ENCODE measurements around the gene EIF4EBP2. TPM values are rescaled to one million over a fixed set of nuclear protein-coding genes. Genes with fewer than 3 reads are reported as not detected.

EIF4EBP2 gene
- total and polyA plus RNA-seq, 2 experiments from 2014 or later = 42.0 to 131 TPM

- H3F3A ChIP-seq (replicated peaks; ENCODE audit: low read depth) = peaks cover 7% of the 10 kb centered on the region; the same call in 1 of the 2 replicates
- Mint-ChIP-seq H3K4me1 (peaks cover 18% of the 10 kb centered on the region), H3K4me3 (no peak overlapping the region; the same call in 2 of the 3 replicates), H3K27ac (no peak overlapping the region), H3K9me3 (no peaks in the 10 kb centered on the region), H3K36me3 (ENCODE audit: low read depth) (no peaks in the 10 kb centered on the region), H3K27me3 (ENCODE audit: insufficient read depth, low read depth, poor library complexity) (peaks cover 27% of the 10 kb centered on the region)
- no peak for ATAC-seq
- H3K4me2 ChIP-seq = no peak overlapping the region
- H3K27me3 ChIP-seq (ENCODE audit: insufficient read depth) = 0 out of 2 replicates have a peak, but pooled peaks cover 3% of the 10 kb centered on the region
- no peak overlapping the region for H3K27ac ChIP-seq (ENCODE audit: low read depth)
- H3K9me2 ChIP-seq (ENCODE audit: insufficient read depth) = no peaks in the 10 kb centered on the region
- H3K79me2 ChIP-seq (replicated peaks; ENCODE audit: insufficient read depth) = peaks cover 9% of the 10 kb centered on the region
- peaks cover 16% of the 10 kb centered on the region for H3K4me1 ChIP-seq (ENCODE audit: insufficient read depth)
- no peaks in the 10 kb centered on the region for H3K36me3 ChIP-seq (ENCODE audit: insufficient read depth)
- no peak overlapping the region for H2AFZ ChIP-seq
- H4K20me1 ChIP-seq (replicated peaks; ENCODE audit: insufficient read depth) = no peaks in the 10 kb centered on the region; the same call in 1 of the 2 replicates
- no peak overlapping the region for H3K4me3 ChIP-seq
- DNase-seq (ENCODE audit: low spot score) = no peak
- no peak for TF ChIP-seq ZNF331 (CRISPR knock-in tag; IDR thresholded peaks at IDR 0.05; ENCODE audit: low read depth)
Measured at GRCh38 chr10:70474780-70475179, 70.8 kb downstream of the EIF4EBP2 start.

DNA sequence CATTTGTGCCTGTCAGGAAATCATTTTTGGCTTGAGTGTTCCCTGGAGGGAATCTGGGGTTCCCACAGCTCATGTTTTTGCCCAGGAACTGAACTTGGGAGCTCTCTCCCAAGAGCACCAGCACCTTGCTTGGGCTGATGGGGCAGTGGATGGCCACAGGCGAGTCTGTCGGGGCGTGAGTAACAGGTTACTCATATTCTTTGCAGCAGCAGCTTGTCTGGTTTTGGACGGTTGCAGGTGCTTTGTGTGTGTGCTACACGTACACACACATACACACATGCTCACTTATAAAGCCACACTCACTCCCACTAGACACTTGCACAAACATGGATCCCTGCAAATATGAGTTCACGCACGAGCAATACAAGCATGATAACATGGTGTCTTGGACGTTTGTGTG is 71.7 kb downstream of the EIF4EBP2 start:
- no peak overlapping the region for H3K4me3 ChIP-seq
- no peaks in the 10 kb centered on the region for H3K36me3 Mint-ChIP-seq (ENCODE audit: low read depth)
- H3K27ac Mint-ChIP-seq = no peak overlapping the region
- no peak for DNase-seq (ENCODE audit: low spot score)
- no peaks in the 10 kb centered on the region for H3K9me3 Mint-ChIP-seq
- H3K27me3 Mint-ChIP-seq (ENCODE audit: insufficient read depth, low read depth, poor library complexity) = peaks cover 26% of the 10 kb centered on the region
- H3K4me2 ChIP-seq = no peak overlapping the region
- no peak overlapping the region for H2AFZ ChIP-seq
- no peak overlapping the region for H3K27ac ChIP-seq (ENCODE audit: low read depth)
- H3K27me3 ChIP-seq (ENCODE audit: insufficient read depth) = 0 out of 2 replicates have a peak, but pooled peaks cover 3% of the 10 kb centered on the region
- H3K36me3 ChIP-seq (ENCODE audit: insufficient read depth) = no peaks in the 10 kb centered on the region
- no peak overlapping the region for H3K4me3 Mint-ChIP-seq
- H4K20me1 ChIP-seq (replicated peaks; ENCODE audit: insufficient read depth) = no peaks in the 10 kb centered on the region; the same call in 1 of the 2 replicates
- H3F3A ChIP-seq (replicated peaks; ENCODE audit: low read depth) = peaks cover 10% of the 10 kb centered on the region; the same call in 1 of the 2 replicates
- H3K4me1 Mint-ChIP-seq = peaks cover 24% of the 10 kb centered on the region
- peaks cover 17% of the 10 kb centered on the region for H3K79me2 ChIP-seq (replicated peaks; ENCODE audit: insufficient read depth)
- H3K4me1 ChIP-seq (ENCODE audit: insufficient read depth) = peaks cover 25% of the 10 kb centered on the region
- no peak for ATAC-seq
- H3K9me2 ChIP-seq (ENCODE audit: insufficient read depth) = no peaks in the 10 kb centered on the region
- TF ChIP-seq CREB1 (CRISPR knock-in tag; IDR thresholded peaks at IDR 0.05; ENCODE audit: low read depth) (no peak), EZH2phosphoT487 (IDR thresholded peaks at IDR 0.05; ENCODE audit: unreplicated experiment) (no peak), ZNF331 (CRISPR knock-in tag; IDR thresholded peaks at IDR 0.05; ENCODE audit: low read depth) (no peak), POLR2AphosphoS5 (IDR thresholded peaks at IDR 0.05; ENCODE audit: low read depth) (no peak), JUNB (IDR thresholded peaks at IDR 0.05; ENCODE audit: unreplicated experiment) (no peak), STAT1 (IDR thresholded peaks at IDR 0.05; ENCODE audit: unreplicated experiment) (no peak), NANOG (IDR thresholded peaks at IDR 0.05; ENCODE audit: borderline replicate concordance) (no peak)
- TF ChIP-seq, protein P1, sequence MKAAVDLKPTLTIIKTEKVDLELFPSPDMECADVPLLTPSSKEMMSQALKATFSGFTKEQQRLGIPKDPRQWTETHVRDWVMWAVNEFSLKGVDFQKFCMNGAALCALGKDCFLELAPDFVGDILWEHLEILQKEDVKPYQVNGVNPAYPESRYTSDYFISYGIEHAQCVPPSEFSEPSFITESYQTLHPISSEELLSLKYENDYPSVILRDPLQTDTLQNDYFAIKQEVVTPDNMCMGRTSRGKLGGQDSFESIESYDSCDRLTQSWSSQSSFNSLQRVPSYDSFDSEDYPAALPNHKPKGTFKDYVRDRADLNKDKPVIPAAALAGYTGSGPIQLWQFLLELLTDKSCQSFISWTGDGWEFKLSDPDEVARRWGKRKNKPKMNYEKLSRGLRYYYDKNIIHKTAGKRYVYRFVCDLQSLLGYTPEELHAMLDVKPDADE (IDR thresholded peaks at IDR 0.05) = no peak
- TF ChIP-seq, protein P2, sequence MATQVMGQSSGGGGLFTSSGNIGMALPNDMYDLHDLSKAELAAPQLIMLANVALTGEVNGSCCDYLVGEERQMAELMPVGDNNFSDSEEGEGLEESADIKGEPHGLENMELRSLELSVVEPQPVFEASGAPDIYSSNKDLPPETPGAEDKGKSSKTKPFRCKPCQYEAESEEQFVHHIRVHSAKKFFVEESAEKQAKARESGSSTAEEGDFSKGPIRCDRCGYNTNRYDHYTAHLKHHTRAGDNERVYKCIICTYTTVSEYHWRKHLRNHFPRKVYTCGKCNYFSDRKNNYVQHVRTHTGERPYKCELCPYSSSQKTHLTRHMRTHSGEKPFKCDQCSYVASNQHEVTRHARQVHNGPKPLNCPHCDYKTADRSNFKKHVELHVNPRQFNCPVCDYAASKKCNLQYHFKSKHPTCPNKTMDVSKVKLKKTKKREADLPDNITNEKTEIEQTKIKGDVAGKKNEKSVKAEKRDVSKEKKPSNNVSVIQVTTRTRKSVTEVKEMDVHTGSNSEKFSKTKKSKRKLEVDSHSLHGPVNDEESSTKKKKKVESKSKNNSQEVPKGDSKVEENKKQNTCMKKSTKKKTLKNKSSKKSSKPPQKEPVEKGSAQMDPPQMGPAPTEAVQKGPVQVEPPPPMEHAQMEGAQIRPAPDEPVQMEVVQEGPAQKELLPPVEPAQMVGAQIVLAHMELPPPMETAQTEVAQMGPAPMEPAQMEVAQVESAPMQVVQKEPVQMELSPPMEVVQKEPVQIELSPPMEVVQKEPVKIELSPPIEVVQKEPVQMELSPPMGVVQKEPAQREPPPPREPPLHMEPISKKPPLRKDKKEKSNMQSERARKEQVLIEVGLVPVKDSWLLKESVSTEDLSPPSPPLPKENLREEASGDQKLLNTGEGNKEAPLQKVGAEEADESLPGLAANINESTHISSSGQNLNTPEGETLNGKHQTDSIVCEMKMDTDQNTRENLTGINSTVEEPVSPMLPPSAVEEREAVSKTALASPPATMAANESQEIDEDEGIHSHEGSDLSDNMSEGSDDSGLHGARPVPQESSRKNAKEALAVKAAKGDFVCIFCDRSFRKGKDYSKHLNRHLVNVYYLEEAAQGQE (IDR thresholded peaks at IDR 0.05; ENCODE audit: unreplicated experiment) = no peak
- TF ChIP-seq, protein P3, sequence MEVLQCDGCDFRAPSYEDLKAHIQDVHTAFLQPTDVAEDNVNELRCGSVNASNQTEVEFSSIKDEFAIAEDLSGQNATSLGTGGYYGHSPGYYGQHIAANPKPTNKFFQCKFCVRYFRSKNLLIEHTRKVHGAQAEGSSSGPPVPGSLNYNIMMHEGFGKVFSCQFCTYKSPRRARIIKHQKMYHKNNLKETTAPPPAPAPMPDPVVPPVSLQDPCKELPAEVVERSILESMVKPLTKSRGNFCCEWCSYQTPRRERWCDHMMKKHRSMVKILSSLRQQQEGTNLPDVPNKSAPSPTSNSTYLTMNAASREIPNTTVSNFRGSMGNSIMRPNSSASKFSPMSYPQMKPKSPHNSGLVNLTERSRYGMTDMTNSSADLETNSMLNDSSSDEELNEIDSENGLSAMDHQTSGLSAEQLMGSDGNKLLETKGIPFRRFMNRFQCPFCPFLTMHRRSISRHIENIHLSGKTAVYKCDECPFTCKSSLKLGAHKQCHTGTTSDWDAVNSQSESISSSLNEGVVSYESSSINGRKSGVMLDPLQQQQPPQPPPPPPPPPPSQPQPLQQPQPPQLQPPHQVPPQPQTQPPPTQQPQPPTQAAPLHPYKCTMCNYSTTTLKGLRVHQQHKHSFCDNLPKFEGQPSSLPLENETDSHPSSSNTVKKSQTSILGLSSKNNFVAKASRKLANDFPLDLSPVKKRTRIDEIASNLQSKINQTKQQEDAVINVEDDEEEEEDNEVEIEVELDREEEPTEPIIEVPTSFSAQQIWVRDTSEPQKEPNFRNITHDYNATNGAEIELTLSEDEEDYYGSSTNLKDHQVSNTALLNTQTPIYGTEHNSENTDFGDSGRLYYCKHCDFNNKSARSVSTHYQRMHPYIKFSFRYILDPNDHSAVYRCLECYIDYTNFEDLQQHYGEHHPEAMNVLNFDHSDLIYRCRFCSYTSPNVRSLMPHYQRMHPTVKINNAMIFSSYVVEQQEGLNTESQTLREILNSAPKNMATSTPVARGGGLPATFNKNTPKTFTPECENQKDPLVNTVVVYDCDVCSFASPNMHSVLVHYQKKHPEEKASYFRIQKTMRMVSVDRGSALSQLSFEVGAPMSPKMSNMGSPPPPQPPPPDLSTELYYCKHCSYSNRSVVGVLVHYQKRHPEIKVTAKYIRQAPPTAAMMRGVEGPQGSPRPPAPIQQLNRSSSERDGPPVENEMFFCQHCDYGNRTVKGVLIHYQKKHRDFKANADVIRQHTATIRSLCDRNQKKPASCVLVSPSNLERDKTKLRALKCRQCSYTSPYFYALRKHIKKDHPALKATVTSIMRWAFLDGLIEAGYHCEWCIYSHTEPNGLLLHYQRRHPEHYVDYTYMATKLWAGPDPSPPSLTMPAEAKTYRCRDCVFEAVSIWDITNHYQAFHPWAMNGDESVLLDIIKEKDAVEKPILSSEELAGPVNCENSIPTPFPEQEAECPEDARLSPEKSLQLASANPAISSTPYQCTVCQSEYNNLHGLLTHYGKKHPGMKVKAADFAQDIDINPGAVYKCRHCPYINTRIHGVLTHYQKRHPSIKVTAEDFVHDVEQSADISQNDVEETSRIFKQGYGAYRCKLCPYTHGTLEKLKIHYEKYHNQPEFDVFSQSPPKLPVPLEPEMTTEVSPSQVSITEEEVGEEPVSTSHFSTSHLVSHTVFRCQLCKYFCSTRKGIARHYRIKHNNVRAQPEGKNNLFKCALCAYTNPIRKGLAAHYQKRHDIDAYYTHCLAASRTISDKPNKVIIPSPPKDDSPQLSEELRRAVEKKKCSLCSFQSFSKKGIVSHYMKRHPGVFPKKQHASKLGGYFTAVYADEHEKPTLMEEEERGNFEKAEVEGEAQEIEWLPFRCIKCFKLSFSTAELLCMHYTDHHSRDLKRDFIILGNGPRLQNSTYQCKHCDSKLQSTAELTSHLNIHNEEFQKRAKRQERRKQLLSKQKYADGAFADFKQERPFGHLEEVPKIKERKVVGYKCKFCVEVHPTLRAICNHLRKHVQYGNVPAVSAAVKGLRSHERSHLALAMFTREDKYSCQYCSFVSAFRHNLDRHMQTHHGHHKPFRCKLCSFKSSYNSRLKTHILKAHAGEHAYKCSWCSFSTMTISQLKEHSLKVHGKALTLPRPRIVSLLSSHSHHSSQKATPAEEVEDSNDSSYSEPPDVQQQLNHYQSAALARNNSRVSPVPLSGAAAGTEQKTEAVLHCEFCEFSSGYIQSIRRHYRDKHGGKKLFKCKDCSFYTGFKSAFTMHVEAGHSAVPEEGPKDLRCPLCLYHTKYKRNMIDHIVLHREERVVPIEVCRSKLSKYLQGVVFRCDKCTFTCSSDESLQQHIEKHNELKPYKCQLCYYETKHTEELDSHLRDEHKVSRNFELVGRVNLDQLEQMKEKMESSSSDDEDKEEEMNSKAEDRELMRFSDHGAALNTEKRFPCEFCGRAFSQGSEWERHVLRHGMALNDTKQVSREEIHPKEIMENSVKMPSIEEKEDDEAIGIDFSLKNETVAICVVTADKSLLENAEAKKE (CRISPR knock-in tag; IDR thresholded peaks at IDR 0.05) = no peak
